ENCODE measurements around the gene GPX5. TPM values are rescaled to one million over a fixed set of nuclear protein-coding genes. Genes with fewer than 3 reads are reported as not detected.
"Not testable (repeated sequence)": the region's sequence is repeated elsewhere in the genome, so short reads cannot be mapped to it uniquely, and the experiment has no call there.

Gene GPX5
- total RNA-seq, 1 experiment from 2014 or later = not detected

DNA sequence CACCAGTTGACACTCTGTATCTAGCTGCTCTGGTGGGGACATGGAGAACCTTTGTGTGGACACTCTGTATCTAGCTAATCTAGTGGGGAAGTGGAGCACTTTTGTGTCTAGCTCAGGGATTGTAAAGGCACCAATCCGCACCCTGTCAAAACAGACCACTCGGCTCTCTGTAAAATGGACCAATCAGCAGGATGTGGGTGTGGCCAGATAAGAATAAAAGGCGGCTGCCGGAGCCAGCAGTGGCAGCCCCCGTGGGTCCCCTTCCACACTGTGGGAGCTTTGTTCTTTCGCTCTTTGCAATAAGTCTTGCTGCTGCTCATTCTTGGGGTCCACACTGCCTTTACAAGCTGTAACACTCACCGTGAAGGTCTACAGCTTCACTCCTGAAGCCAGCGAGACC lies 13.3 kb upstream of the GPX5 start:
- not testable (repeated sequence) for DNase-seq (ENCODE audit: low spot score)

DNA sequence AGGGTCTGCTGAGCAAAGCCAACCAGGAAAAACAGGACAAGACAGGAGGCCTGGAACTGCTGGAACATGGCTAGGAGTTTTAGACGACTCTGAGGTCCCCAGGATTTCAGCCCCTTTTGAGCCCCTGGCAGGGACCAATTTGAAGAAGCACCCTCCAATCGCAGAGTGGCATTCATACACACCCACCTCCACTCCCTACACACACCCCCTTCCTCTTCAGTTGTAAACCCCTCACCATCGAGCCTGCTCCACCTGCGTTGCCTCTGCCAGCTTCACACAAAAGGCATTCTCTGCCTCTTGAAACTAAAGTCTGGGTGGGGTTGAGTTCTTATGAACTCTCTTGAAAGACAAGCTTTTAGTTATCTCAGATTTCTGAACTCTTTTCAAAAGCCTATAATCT lies 10.0 kb upstream of the GPX5 start, which contains the start of gene GPX6:
Gene GPX6 (minus strand): TSS at position 118 of the 400 bp plus-strand sequence. CDS start 50 bp downstream, at position 68.
- no peak for DNase-seq (ENCODE audit: low spot score)

DNA sequence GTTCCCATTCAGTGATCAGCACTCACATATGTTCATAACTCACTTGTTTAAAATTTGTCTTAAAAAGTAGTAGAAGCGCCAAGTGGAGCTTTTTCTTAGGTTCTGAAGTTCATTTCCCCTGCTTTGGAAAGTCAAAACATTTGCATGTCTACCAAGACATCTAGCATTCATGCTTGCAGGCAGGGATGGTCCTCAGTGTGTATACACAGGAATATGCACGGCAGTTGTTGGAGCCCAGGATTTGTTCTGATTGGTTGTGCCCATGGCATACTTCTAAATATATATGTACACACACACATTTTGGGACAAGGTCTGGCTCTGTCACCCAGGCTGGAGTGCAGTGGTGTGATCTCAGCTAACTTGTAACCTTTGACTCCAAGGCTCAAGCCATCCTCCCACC lies 7.7 kb upstream of the GPX5 start:
- DNase-seq (ENCODE audit: low spot score) = no peak

DNA sequence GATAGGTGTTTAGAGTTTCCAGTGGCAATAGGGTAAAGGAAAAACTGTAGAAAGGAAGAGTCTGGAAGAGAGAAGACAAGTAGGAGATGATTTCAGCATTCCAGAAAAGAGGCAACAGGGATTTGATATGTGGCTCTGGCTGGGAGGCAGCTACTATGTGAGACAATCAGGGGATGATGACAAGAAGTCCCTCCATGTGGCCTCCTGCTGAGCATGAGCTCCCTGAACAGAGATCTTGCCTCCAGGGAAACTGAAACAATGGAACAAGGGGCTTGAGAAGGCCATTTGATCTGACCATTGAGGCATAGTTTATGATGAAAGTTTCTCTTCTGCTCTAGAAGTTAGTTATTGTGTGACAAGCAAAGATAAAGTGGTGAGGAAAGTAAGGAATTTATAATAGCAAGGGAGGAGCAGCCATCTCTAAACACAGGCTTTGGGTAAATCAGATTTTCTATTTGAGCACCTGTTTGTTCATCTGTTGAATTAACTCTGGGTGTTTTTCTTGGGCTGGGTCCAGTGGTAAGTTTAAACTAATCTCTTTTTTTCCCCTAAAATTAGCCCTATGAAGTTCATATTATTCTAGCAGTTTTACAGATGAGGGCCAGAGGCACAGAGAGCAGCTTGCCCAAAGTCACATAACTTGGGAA lies 3.0 kb upstream of the GPX5 start:
- no peak for DNase-seq (ENCODE audit: low spot score)

DNA sequence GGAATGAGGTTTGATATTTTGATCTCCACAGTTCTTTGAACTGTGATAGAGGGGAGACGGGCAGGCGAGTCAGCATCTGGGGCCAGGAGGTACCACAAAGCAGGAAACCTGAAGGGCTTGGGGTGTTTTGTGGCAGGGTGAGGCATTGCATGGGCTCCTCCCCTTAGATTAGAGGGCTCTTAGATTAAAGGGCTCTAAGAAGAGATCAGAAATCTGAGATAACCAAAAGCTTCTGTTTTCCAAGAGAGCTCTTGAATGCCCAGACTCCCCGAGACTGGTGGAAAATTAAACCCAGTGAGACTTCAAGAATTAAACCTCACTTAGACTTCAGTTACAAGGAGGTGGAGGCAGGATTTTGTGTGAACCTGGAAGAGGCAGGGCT lies 2.4 kb upstream of the GPX5 start:
- no peak for DNase-seq (ENCODE audit: low spot score)

DNA sequence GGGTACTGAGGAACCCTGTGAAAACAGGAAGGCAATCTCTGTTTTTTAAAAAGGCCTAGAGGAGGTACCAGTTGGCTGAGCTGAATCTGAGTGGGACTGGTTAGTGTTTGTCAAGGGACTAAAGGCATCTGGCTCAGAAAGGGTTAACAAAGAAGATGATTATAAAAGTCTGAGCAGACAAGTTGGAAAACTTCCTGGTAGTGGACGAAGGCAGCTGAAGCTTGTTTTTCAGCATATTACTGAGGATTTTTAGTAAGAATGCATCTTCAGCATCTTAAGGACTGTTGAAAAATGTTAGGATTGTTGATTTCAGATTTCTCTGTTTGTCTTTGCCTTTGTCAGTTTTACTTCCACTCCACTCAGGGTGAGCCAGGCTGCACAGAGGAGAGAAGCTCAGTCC lies 5.1 kb downstream of the GPX5 start:
- DNase-seq (ENCODE audit: low spot score) = no peak

DNA sequence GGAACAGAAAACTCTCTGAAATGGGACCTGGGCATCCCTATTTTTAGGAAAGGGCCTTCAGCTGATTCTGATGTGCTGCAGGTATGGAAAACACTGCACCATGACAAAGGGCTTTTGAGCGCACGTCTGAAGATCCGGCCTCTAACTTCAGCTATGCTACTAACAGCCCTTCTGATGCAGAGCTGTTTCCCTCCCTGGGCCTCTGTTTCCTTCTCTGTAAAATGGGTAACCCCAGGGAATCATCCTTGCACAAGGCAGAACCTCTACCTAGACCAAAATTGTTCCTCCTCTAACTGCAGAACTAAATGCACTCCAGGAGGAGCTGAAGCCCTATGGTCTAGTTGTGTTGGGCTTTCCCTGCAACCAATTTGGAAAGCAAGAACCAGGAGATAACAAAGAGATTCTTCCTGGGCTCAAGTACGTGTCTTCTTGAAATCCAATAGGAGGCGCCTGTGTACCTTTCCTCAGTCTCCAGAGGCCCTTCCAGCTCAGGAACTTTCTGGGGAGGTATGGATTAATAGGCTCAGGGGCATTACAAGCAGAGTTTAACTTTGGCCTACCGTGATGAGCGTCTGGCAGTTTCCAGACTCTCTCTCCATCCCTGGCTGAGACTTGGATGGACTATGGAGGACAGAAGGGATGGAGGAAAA lies 5.9 kb downstream of the GPX5 start:
- DNase-seq (ENCODE audit: low spot score) = no peak

DNA sequence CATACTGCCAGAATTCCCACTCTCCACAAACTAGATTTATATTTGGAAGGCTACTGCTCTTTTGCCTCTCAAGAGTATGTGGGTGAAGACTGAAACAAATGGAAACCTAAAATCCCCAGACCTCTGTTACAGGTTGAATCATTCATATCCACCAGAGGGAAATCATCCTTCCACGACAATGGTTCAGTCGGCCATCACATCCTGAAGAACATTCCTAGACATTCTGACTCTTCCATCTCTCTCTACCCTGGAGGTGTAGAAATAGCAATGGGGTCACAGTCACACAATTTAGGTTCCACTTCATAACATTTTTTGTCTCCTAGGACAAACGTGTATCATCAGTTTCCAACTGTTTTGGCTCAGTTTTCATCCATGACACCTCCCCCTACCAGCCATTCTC lies 8.6 kb downstream of the GPX5 start:
- DNase-seq (ENCODE audit: low spot score) = no peak

DNA sequence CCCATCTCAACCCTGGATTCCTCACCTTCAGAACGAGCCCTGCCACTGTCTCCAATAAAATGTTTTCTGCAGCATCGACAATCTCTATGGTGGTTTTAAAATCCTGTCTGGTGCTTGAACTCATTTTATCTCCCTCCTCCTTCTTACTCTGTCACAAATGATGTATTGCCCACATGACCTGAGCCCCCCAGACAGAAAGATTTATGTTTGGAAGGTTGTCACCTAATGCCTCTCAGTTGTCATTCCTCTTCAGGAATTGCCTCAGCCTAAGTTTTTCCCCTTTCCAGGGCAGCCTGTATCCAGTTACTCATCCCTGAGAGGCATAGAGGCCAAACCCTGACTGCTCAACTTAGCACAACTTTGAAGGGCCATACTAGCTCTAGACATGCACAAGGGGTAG lies 9.2 kb downstream of the GPX5 start:
- DNase-seq (ENCODE audit: low spot score) = no peak

DNA sequence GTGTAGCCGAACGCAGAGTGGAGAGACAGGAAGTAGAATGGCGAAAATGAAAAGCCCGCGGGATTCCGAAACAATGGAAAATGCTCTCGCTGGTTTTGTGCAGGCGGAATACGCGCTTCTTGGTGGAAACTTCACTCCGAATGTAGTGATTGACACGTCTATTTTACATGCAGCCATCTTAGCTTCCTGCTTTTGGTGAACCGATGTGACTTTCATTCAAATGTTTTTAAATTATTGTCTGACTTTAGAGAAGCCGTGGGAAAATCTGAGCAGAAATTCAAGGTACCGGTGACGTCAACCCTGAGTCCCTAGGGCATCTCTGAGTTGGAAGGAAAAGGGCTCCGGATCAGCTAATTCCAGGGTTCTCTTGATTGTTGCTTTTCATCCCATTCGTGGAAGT lies 11.4 kb downstream of the GPX5 start:
- DNase-seq (ENCODE audit: low spot score) = no peak

DNA sequence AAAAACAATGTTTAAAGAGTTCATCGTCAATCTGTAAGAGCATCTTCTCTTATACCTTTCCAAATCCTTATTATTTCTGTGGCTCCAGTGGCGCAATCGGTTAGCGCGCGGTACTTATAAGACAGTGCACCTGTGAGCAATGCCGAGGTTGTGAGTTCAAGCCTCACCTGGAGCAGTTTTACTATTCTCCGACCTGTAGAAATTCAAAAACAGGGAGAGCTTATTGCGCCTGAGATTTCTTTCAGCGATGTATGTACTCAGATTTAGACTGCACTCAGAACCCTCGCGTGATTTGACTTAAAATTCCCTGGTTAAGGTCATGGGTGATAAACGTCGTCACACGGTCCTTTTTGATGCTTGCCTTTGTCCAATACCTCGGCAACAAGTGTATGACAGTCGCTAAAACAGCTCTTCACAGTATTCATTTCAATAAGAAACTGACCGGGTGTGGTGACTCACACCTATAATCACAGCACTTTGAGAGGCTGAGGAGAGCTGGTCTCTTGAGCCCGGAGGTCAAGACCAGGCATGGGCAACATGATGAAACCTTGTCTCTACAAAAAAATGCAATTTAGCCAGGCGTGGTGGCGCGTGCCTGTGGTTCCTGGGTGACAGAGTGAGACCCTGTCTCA lies 11.9 kb downstream of the GPX5 start:
- DNase-seq (ENCODE audit: low spot score) = no peak

DNA sequence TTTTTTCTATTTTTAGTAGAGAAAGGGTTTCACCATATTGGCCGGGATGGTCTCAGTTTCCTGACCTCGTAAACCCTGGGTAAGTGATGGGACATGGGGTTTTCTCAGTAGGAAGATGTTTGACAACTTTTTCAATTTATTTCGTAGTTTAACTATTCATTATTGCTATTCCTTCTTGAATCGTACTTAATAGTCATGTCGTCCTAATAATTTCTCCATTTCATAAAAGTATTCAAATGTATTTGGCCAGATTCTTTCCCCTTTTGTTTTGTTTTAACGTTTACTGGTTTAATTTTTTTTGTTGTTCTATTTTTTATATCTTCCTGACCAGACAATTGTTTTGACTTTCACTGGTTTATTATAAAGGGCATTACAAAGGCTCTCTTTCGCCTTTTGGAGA lies 16.3 kb downstream of the GPX5 start:
- DNase-seq (ENCODE audit: low spot score) = no peak

DNA sequence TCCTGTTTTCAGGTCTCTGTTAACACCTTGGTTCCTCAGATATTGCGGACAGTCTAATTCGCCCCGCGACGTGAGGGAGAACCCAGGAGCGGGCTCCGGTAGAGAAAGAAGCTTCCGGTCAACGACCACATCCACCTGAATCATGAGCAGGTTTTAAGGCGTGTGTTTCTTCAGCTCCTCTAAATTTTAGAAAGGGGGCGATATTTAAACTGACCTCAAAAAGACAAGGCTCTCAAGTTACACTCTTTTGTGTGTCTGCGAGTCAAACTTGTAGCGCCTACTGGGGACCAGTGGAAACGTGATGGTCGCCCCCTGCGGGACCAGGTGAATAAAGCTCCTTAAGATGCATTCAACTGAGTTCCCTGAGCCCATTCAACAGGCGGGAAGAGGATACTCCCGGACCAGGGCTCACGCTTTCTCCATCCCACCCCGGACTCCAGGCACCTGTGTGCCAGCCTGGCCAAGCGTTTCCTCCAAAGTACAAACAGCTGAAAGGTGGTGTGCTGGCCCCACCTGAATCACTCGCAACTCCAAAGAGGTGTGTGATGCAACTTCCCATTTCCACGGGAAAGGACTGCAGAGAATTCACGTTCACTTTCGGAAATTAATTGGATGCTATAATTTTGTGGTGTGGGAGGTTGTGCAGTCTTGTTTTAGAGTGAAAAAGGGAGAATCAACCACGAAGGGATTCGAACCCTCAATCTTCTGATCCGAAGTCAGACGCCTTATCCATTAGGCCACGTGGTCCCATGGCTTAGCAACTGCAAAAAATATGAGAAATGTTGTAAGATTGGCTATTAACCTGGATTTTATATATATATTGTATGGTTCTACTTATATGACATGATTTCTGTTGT lies 17.0 kb downstream of the GPX5 start:
- peak; percentile 84 for DNase-seq (ENCODE audit: low spot score)

DNA sequence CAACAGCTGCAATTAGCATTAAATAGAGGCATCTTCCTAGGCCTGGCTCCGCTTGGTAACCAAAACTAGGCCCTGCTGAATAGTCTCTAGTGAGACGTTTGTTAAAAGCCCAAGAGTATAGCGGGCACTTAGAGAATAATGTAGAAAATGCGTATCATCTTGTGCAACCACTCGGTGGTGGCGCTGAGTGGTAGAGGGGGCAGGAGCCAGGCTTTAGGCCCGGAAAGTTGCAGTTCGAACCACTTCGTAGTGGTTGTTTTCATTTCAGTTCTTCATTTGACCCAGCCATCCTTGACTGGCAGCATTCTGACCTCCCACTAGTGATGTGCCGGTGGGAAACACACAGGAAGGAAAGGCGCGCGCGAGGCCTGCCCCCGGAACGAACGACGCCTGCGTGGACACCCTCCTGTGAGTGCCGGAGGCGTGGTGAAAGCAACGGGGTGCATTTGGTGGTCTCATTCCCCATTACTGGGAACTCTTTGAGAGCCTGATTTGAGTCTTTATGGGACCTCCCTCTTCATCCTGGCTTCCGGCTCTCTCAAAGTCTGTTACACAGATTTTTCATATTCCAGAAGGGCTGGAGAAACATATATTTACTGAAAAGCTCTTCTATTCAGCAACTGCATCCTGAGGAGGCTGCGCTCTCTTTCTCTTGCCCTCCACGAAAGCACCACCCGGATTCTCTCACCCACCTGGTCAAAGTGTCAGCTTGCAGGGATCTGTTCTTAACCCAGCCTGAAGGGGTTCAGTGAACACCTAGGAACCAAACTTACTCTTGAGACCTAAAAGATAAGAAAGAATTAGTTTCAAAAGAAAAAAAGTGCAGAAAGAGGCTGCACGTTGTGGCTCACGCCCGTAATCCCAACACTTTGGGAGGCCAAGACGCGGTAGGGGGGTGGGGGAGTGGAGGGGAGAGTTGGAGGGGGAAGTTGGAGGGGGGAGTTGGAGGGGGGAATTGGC lies 18.2 kb downstream of the GPX5 start:
- DNase-seq (ENCODE audit: low spot score) = no peak

DNA sequence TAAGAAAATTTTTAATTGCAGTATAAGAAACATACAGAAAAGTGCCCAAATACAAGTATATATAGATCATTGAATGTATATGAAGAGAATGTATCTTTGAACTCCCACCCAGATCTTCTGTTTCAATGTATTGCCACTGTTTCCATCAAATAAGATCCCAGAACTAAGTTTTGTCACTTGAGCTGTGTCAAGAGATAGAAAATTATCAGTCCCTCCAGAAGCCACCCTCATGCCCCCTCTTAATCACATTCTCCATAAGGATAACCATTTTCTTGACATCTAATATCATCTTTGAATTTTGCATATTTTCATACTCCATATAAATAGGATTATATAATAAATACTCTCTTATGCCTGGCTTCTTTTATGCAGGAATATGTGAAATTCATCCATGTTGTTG lies 20.3 kb downstream of the GPX5 start:
- no peak for DNase-seq (ENCODE audit: low spot score)

DNA sequence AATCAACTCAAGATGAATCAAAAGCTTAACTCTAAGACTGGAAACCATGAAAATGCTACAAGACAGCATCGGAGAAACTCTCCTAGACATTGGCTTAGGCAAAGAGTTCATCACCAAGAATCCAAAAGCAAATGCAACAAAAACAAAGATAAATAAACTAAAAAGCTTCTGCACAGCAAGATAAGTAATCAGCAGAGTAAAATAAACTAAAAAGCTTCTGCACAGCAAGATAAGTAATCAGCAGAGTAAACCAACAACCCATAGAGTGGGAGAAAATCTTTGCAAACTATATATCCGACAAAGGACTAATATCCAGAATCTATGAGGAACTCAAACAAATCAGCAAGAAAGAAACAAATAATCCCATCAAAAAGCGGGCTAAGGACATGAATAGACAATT lies 21.3 kb downstream of the GPX5 start:
- DNase-seq (ENCODE audit: low spot score) = not testable (repeated sequence)

DNA sequence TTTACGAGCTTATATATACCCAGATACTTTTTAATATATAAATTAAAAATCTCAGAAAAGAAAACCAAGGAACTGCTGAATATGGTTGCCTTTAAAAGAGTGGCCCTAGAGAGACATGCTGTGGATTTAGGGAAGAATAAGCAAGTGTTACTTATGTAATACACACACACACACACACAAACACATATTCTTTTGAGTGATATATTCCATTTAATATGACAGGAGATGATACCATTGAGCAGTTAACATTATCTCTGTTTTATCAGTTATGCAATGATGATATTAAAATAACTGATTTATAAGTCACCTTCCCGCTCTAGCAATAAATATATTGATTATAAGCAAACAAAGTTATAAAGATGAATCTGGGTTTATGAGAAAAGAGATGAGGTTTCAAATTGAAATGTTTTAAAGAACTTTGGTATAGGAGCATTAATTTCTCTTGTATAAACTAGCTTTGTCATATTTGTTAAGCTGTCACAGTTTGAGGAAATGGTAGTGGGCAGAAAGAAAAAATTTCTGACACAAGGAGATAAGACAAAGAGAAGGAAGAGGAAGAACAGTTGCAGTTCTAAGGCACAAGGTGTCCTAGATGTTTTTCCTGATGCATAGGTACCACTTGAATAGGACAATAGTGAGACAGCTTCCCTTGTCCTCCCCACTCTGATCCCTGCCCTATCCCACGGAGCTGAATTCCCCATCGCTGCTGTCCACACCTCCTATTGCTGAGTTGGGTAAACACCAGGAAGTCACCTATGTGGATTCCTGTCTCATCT lies 26.4 kb downstream of the GPX5 start:
- DNase-seq (ENCODE audit: low spot score) = no peak

DNA sequence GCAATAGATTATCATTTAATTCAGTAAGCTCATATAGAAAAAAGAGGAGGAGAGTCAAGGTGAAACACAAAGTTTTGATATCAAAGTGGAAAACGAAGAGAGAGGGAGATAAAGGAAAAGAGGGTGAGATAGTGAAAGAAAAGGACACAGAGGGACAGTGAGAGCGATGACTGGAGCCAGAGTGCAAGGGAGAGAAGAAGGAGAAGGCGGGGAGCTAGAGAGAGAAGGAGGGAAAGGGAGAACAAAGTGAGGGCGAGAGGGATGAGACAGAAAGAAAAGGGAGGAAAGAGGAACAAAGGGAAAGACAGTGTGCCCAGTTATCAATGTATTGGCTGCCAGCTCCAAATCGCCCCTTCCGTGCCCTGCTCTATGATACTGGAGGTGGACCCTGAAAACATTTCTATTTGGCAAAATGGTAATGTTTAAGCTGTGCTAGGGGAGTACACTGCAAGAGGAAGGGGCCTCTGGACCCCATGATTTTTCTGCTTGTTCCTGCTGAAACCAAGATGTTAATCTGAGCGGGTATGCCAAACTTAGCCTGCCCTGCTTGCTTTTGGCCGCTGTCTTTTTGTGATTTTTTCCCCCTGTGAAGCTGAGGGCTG lies 27.8 kb downstream of the GPX5 start:
- DNase-seq (ENCODE audit: low spot score) = no peak

DNA sequence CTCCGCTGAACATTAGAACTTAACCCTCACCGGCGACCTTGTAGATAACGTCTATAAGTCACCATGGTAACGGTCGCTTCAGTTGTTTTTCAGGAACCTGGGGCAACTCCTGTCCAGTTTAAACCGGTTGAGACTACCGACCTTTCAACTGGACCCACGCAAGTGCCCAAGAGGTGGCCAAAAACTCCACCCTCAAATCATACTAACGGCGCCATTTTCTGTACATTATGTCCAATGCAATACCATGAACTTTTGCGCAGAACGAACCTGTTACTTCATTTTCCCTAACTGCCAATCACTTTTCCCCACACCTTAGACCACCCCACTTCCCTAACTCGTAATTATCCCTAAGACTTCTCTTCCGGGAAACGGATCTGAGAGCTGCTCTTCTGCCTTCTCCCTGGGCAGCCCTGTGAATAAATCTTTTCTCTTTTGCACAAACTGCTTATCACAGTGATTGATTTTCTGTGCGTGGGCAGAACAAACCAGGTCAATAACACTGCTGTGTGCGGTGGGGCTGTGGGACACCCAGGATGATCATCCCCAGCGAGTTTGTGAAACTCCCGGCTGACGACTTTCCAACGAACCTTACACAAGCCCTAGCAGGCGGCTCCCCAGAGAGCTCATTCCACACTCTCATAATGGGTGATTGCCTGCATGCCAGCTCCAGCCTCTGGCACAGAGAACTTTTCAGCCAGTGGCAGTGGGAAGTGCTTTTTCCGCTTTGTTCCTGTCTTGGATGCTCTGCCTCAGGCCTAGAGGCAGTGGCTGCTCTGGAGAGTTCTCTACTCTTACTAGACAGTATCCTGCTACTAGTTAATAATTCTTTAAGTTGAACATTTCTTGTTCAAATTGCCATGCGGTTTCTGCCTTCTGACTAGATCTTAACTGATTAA lies 28.6 kb downstream of the GPX5 start:
- no peak for DNase-seq (ENCODE audit: low spot score)
